WTC11 (cell line): Measurements from ENCODE around the gene HEATR5A. TPM values are rescaled to one million over a fixed set of nuclear protein-coding genes. Genes with fewer than 3 reads are reported as not detected.
"Not testable (repeated sequence)": the region's sequence is repeated elsewhere in the genome, so short reads cannot be mapped to it uniquely, and the experiment has no call there.

Source experiments
- ATAC-seq: fragments of 200-7000 bp; cut with Tn5 transposase; 2 replicates; pipeline ENCODE4 v1.10.0; 2021; ENCODE audit warnings: mild to moderate bottlenecking, moderate library complexity
- CTCF ChIA-PET: fragments of 300-600 bp; sonication (Branson Sonifier 250); formaldehyde crosslinking; loops from one replicate; lab custom pipeline; 2021; ENCODE audit warnings: antibody characterized with exemption; lab: Charles Lee
- POLR2A ChIA-PET: fragments of 350-600 bp; sonication (Branson Sonifier 250); formaldehyde crosslinking; loops from one replicate; lab custom pipeline; 2021; ENCODE audit warnings: antibody characterized with exemption; lab: Charles Lee
- DNase-seq: peaks from one replicate; pipeline ENCODE4 v3.0.0; 2021; ENCODE audit warnings: low spot score
- H3K27ac Mint-ChIP-seq: 2 replicates; pipeline ENCODE4 v1.8.0; 2021; ENCODE audit warnings: mixed read lengths
- H3K27me3 Mint-ChIP-seq: 2 replicates; pipeline ENCODE4 v1.8.0; 2021; ENCODE audit warnings: low read depth, mild to moderate bottlenecking, moderate library complexity, mixed read lengths
- H3K36me3 Mint-ChIP-seq: 2 replicates; pipeline ENCODE4 v1.8.0; 2021; ENCODE audit warnings: mixed read lengths
- H3K4me1 Mint-ChIP-seq: 2 replicates; pipeline ENCODE4 v1.8.0; 2022; ENCODE audit warnings: mixed read lengths
- H3K4me3 Mint-ChIP-seq: 2 replicates; pipeline ENCODE4 v1.8.0; 2021; ENCODE audit warnings: mild to moderate bottlenecking, moderate library complexity, mixed read lengths
- H3K9me3 Mint-ChIP-seq: 2 replicates; pipeline ENCODE4 v1.8.0; 2021; ENCODE audit warnings: mixed read lengths
- ATF3 ChIP-seq: sonication (generic); formaldehyde crosslinking; conservative IDR thresholded peaks from 2 replicates; pipeline ENCODE4 v1.8.1; 2022; ENCODE audit warnings: mild to moderate bottlenecking, missing genetic modification reagents
- FOXK1 ChIP-seq: sonication (generic); formaldehyde crosslinking; IDR thresholded peaks from 2 replicates; pipeline ENCODE4 v1.8.0; 2022; ENCODE audit warnings: mild to moderate bottlenecking, moderate library complexity, missing genetic modification reagents
- FOXP1 ChIP-seq: sonication (generic); formaldehyde crosslinking; IDR thresholded peaks from 2 replicates; pipeline ENCODE4 v1.8.0; 2022; ENCODE audit warnings: missing genetic modification reagents, mild to moderate bottlenecking, moderate library complexity, borderline replicate concordance
- GRHL2 ChIP-seq: fragments of 250-450 bp; sonication (Bioruptor Pico); IDR thresholded peaks from 2 replicates; pipeline ENCODE4 v1.8.0; 2022; ENCODE audit warnings: mild to moderate bottlenecking, moderate library complexity; ENCODE audit not compliant: insufficient replicate concordance, severe bottlenecking
- JAZF1 ChIP-seq: fragments of 250-450 bp; sonication (Bioruptor Pico); IDR thresholded peaks from 2 replicates; pipeline ENCODE4 v1.9.0; 2021; ENCODE audit warnings: moderate library complexity, mild to moderate bottlenecking, inconsistent platforms
- MYBL2 ChIP-seq: sonication (generic); formaldehyde crosslinking; IDR thresholded peaks from 2 replicates; pipeline ENCODE4 v1.8.1; 2023; ENCODE audit warnings: mild to moderate bottlenecking, moderate library complexity, missing genetic modification reagents
- NR1H2 ChIP-seq: sonication (generic); formaldehyde crosslinking; IDR thresholded peaks from 2 replicates; pipeline ENCODE4 v1.9.0; 2021; ENCODE audit warnings: mild to moderate bottlenecking, moderate library complexity, missing genetic modification reagents
- SOX15 ChIP-seq: fragments of 250-450 bp; sonication (Bioruptor Pico); IDR thresholded peaks from 2 replicates; pipeline ENCODE4 v1.9.0; 2021; ENCODE audit warnings: mild to moderate bottlenecking
- USF1 ChIP-seq: sonication (generic); formaldehyde crosslinking; IDR thresholded peaks from 2 replicates; pipeline ENCODE4 v1.8.0; 2022; ENCODE audit warnings: mild to moderate bottlenecking, missing genetic modification reagents
- USF2 ChIP-seq: sonication (generic); formaldehyde crosslinking; IDR thresholded peaks from 2 replicates; pipeline ENCODE4 v1.8.1; 2023; ENCODE audit warnings: mild to moderate bottlenecking, missing genetic modification reagents, moderate library complexity
- ZNF232 ChIP-seq: sonication (generic); formaldehyde crosslinking; IDR thresholded peaks from 2 replicates; pipeline ENCODE4 v1.8.0; 2022; ENCODE audit warnings: mild to moderate bottlenecking, missing genetic modification reagents
- total RNA-seq: library from RNA; stranded (reverse); gene quantifications from 3 replicates; pipeline ENCODE4 v1.2.3, GENCODE V29; 2021
- TF ChIP-seq, protein P1 (sequence below): fragments of 250-450 bp; sonication (Bioruptor Pico); IDR thresholded peaks from 2 replicates; pipeline ENCODE4 v1.8.0; 2021; ENCODE audit warnings: mild to moderate bottlenecking
- TF ChIP-seq, protein P2 (sequence below): sonication (generic); formaldehyde crosslinking; IDR thresholded peaks from 2 replicates; pipeline ENCODE4 v1.8.1; 2023; ENCODE audit warnings: mild to moderate bottlenecking, moderate library complexity, missing genetic modification reagents
- TF ChIP-seq, protein P3 (sequence below): sonication (generic); formaldehyde crosslinking; IDR thresholded peaks from 2 replicates; pipeline ENCODE4 v1.8.1; 2022; ENCODE audit warnings: low read depth, missing genetic modification reagents, borderline replicate concordance

HEATR5A gene
- total RNA-seq, 1 experiment from 2014 or later, result 36.2 TPM

DNA sequence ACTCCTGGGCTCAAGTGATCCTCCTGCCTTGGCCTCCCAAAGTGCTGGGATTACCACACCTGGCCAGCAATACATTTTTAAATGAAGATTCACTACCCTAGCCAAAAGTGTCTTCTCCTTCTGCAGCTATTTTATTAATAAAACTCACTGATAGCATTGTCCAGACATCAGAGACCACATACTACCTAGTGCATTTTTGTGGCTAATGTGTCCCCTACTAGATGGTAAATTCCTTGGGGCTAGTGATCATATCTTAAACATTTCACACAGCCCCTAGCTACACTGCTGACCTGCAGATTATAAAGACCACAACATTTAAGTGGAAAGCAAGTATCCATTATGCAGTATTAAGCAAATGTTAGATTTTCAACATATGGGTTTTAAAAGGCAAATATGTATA lies 19.9 kb upstream of the HEATR5A start:
- TF ChIP-seq, protein P1, sequence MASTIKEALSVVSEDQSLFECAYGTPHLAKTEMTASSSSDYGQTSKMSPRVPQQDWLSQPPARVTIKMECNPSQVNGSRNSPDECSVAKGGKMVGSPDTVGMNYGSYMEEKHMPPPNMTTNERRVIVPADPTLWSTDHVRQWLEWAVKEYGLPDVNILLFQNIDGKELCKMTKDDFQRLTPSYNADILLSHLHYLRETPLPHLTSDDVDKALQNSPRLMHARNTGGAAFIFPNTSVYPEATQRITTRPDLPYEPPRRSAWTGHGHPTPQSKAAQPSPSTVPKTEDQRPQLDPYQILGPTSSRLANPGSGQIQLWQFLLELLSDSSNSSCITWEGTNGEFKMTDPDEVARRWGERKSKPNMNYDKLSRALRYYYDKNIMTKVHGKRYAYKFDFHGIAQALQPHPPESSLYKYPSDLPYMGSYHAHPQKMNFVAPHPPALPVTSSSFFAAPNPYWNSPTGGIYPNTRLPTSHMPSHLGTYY (CRISPR knock-in tag), result no peak
- TF ChIP-seq FOXK1 (CRISPR knock-in tag), result no peak
- ATAC-seq (no peak), DNase-seq (no peak)
- Mint-ChIP-seq H3K27me3 (no peaks in the 10 kb centered on the region), H3K27ac (no peak overlapping the region), H3K4me1 (no peaks in the 10 kb centered on the region), H3K4me3 (no peak overlapping the region), H3K36me3 (peaks cover 27% of the 10 kb centered on the region), H3K9me3 (peaks cover 24% of the 10 kb centered on the region)
- CTCF ChIA-PET, result no interaction called here
- POLR2A ChIA-PET, result no interaction called here

GRCh38 chr14:31439561-31439960 lies 19.2 kb upstream of the HEATR5A start:
- H3K4me1 Mint-ChIP-seq, result no peaks in the 10 kb centered on the region
- ChIA-PET POLR2A (no interaction called here), CTCF (no interaction called here)
- TF ChIP-seq ATF3 (CRISPR knock-in tag) (no peak), GRHL2 (CRISPR knock-in tag) (no peak), SOX15 (CRISPR knock-in tag) (no peak), FOXP1 (CRISPR knock-in tag) (no peak), NR1H2 (CRISPR knock-in tag) (no peak), MYBL2 (CRISPR knock-in tag) (no peak), ZNF232 (no peak), JAZF1 (CRISPR knock-in tag) (no peak), USF2 (CRISPR knock-in tag) (no peak)
- TF ChIP-seq, protein P2, sequence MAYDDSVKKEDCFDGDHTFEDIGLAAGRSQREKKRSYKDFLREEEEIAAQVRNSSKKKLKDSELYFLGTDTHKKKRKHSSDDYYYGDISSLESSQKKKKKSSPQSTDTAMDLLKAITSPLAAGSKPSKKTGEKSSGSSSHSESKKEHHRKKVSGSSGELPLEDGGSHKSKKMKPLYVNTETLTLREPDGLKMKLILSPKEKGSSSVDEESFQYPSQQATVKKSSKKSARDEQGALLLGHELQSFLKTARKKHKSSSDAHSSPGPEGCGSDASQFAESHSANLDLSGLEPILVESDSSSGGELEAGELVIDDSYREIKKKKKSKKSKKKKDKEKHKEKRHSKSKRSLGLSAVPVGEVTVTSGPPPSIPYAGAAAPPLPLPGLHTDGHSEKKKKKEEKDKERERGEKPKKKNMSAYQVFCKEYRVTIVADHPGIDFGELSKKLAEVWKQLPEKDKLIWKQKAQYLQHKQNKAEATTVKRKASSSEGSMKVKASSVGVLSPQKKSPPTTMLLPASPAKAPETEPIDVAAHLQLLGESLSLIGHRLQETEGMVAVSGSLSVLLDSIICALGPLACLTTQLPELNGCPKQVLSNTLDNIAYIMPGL (CRISPR knock-in tag), result no peak
- TF ChIP-seq, protein P3, sequence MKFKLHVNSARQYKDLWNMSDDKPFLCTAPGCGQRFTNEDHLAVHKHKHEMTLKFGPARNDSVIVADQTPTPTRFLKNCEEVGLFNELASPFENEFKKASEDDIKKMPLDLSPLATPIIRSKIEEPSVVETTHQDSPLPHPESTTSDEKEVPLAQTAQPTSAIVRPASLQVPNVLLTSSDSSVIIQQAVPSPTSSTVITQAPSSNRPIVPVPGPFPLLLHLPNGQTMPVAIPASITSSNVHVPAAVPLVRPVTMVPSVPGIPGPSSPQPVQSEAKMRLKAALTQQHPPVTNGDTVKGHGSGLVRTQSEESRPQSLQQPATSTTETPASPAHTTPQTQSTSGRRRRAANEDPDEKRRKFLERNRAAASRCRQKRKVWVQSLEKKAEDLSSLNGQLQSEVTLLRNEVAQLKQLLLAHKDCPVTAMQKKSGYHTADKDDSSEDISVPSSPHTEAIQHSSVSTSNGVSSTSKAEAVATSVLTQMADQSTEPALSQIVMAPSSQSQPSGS (CRISPR knock-in tag), result no peak
- H3K4me3 Mint-ChIP-seq, result no peak overlapping the region
- DNase-seq (no peak), ATAC-seq (no peak)
- peaks cover 27% of the 10 kb centered on the region for H3K36me3 Mint-ChIP-seq
- H3K9me3 Mint-ChIP-seq, result peaks cover 24% of the 10 kb centered on the region
- H3K27me3 Mint-ChIP-seq, result no peaks in the 10 kb centered on the region
- H3K27ac Mint-ChIP-seq, result no peak overlapping the region

DNA sequence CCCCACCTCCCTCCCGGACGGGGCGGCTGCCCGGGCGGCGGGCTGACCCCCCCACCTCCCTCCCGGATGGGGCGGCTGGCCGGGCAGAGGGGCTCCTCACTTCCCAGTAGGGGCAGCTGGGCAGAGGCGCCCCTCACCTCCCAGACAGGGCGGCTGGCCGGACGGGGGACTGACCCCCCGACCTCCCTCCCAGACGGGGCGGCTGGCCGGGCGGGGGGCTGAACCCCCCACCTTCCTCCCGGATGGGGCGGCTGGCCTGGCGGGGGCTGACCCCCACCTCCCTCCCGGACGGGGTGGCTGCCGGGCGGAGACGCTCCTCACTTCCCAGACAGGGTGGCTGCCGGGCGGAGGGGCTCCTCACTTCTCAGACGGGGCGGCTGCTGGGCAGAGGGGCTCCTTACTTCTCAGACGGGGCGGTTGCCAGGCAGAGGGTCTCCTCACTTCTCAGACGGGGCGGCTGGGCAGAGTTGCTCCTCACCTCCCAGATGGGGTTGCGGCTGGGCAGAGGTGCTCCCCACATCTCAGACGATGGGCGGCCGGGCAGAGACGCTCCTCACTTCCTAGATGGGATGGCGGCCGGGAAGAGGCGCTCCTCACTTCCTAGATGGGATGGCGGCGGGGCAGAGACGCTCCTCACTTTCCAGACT lies 16.8 kb upstream of the HEATR5A start:
- H3K27me3 Mint-ChIP-seq, ATAC-seq, POLR2A ChIA-PET, H3K4me3 Mint-ChIP-seq, H3K4me1 Mint-ChIP-seq, H3K27ac Mint-ChIP-seq, CTCF ChIA-PET, DNase-seq: not testable (repeated sequence)
- peaks cover 24% of the 10 kb centered on the region for H3K9me3 Mint-ChIP-seq
- H3K36me3 Mint-ChIP-seq, result peaks cover 29% of the 10 kb centered on the region

- H3K4me3 Mint-ChIP-seq, result no peak overlapping the region
- no peak for DNase-seq
- POLR2A ChIA-PET, result no interaction called here
- H3K9me3 Mint-ChIP-seq, result peaks cover 33% of the 10 kb centered on the region
- H3K36me3 Mint-ChIP-seq, result peaks cover 38% of the 10 kb centered on the region
- H3K4me1 Mint-ChIP-seq, result no peaks in the 10 kb centered on the region
- no peaks in the 10 kb centered on the region; the same call in 1 of the 2 replicates for H3K27me3 Mint-ChIP-seq
- CTCF ChIA-PET, result interaction anchor here (0.5 kb wide), 1 partner anchor 18 kb away, joined by 3 read pairs; no protein-coding TSS in a partner anchor
- no peak for ATAC-seq
- H3K27ac Mint-ChIP-seq, result no peak overlapping the region
- no peak for TF ChIP-seq USF1 (CRISPR knock-in tag)
Measured at GRCh38 chr14:31435276-31435675, 14.9 kb upstream of the HEATR5A start.
